ENCODE data around the gene DAB2IP.

Gene DAB2IP

GRCh38 chr9:121662359-121662758, 10.9 kb downstream of the DAB2IP start:
- DNase-seq (ENCODE audit: extremely low read depth in 1 of 2, low read depth in 1 of 2): no peak

- DNase-seq (ENCODE audit: extremely low read depth in 1 of 2, low read depth in 1 of 2): no peak
Measured at GRCh38 chr9:121662891-121663580, 11.6 kb downstream of the DAB2IP start.

- DNase-seq (ENCODE audit: extremely low read depth in 1 of 2, low read depth in 1 of 2): no peak
Measured at GRCh38 chr9:121663591-121663990, 12.2 kb downstream of the DAB2IP start.

GRCh38 chr9:121666294-121666693, 14.9 kb downstream of the DAB2IP start:
- no peak for DNase-seq (ENCODE audit: extremely low read depth in 1 of 2, low read depth in 1 of 2)

- DNase-seq (ENCODE audit: extremely low read depth in 1 of 2, low read depth in 1 of 2): no peak
Measured at GRCh38 chr9:121667214-121667613, 15.8 kb downstream of the DAB2IP start.

- DNase-seq (ENCODE audit: extremely low read depth in 1 of 2, low read depth in 1 of 2): no peak
Measured at GRCh38 chr9:121667890-121668289, 16.5 kb downstream of the DAB2IP start.

- DNase-seq (ENCODE audit: extremely low read depth in 1 of 2, low read depth in 1 of 2): no peak
Measured at GRCh38 chr9:121670431-121670830, 19.0 kb downstream of the DAB2IP start.

GRCh38 chr9:121671612-121672155, 20.2 kb downstream of the DAB2IP start:
- no peak for DNase-seq (ENCODE audit: extremely low read depth in 1 of 2, low read depth in 1 of 2)

- DNase-seq (ENCODE audit: extremely low read depth in 1 of 2, low read depth in 1 of 2): no peak
Measured at GRCh38 chr9:121672213-121672612, 20.8 kb downstream of the DAB2IP start.

- no peak for DNase-seq (ENCODE audit: extremely low read depth in 1 of 2, low read depth in 1 of 2)
Measured at GRCh38 chr9:121672986-121673385, 21.6 kb downstream of the DAB2IP start.

GRCh38 chr9:121673576-121673975, 22.1 kb downstream of the DAB2IP start:
- DNase-seq (ENCODE audit: extremely low read depth in 1 of 2, low read depth in 1 of 2): no peak

- DNase-seq (ENCODE audit: extremely low read depth in 1 of 2, low read depth in 1 of 2): no peak
Measured at GRCh38 chr9:121674017-121674416, 22.6 kb downstream of the DAB2IP start.

- no peak for DNase-seq (ENCODE audit: extremely low read depth in 1 of 2, low read depth in 1 of 2)
Measured at GRCh38 chr9:121674952-121675351, 23.5 kb downstream of the DAB2IP start.

GRCh38 chr9:121675381-121675780, 23.9 kb downstream of the DAB2IP start:
- no peak for DNase-seq (ENCODE audit: extremely low read depth in 1 of 2, low read depth in 1 of 2)

- DNase-seq (ENCODE audit: extremely low read depth in 1 of 2, low read depth in 1 of 2): no peak
Measured at GRCh38 chr9:121675969-121676822, 24.8 kb downstream of the DAB2IP start.

- no peak for DNase-seq (ENCODE audit: extremely low read depth in 1 of 2, low read depth in 1 of 2)
Measured at GRCh38 chr9:121676926-121677325, 25.5 kb downstream of the DAB2IP start.

- no peak for DNase-seq (ENCODE audit: extremely low read depth in 1 of 2, low read depth in 1 of 2)
Measured at GRCh38 chr9:121678501-121679022, 27.1 kb downstream of the DAB2IP start.

- DNase-seq (ENCODE audit: extremely low read depth in 1 of 2, low read depth in 1 of 2): no peak
Measured at GRCh38 chr9:121679901-121680635, 28.6 kb downstream of the DAB2IP start.

GRCh38 chr9:121681404-121681803, 30.0 kb downstream of the DAB2IP start:
- no peak for DNase-seq (ENCODE audit: extremely low read depth in 1 of 2, low read depth in 1 of 2)

- DNase-seq (ENCODE audit: extremely low read depth in 1 of 2, low read depth in 1 of 2): no peak
Measured at GRCh38 chr9:121682201-121682600, 30.8 kb downstream of the DAB2IP start.

GRCh38 chr9:121682926-121683515, 31.6 kb downstream of the DAB2IP start:
- DNase-seq (ENCODE audit: extremely low read depth in 1 of 2, low read depth in 1 of 2): no peak
